ENCODE measurements around the gene GFPT2. TPM values are rescaled to one million over a fixed set of nuclear protein-coding genes. Genes with fewer than 3 reads are reported as not detected.
A peak's percentile ranks its signal among the peaks of the same experiment; 100 is the strongest.

The GFPT2 gene
- 1.7 and 2.7 TPM in 2 replicates for total RNA-seq
- long read RNA-seq, transcript GFPT2-201 (19 exons, 3,093 nt): major isoform, 7 of 16 reads
- long read RNA-seq, partial matches to known transcripts: 4 of 16 reads
- long read RNA-seq, other reads (novel, unspliced or antisense): 5 of 16 reads

GRCh38 chr5:180353048-180353979, at the start of gene GFPT2:
TSS of gene GFPT2 (minus strand) at chr5:180353336. CDS start at chr5:180353217, 119 bp downstream.
- Mint-ChIP-seq H3K4me1 (ENCODE audit: low read depth) (peaks cover 7% of the 10 kb centered on the region), H3K9me3 (ENCODE audit: low read depth) (no peaks in the 10 kb centered on the region), H3K27me3 (peaks cover 68% of the 10 kb centered on the region), H3K36me3 (ENCODE audit: insufficient read depth) (no peaks in the 10 kb centered on the region), H3K27ac (peak within 1 kb of the TSS; percentile 24), H3K4me3 (ENCODE audit: low read depth) (peak within 1 kb of the TSS; percentile 70)
- no peak for TF ChIP-seq CTCF (IDR thresholded peaks at IDR 0.05; ENCODE audit: unreplicated experiment)
- DNase-seq (ENCODE audit: low spot score, unreplicated experiment): peak; percentile 59

GRCh38 chr5:180402716-180403115, 49.6 kb upstream of the GFPT2 start:
- H3K27me3 Mint-ChIP-seq: no peaks in the 10 kb centered on the region
- H3K9me3 Mint-ChIP-seq (ENCODE audit: low read depth): no peaks in the 10 kb centered on the region
- H3K36me3 Mint-ChIP-seq (ENCODE audit: insufficient read depth): no peaks in the 10 kb centered on the region
- TF ChIP-seq CTCF (IDR thresholded peaks at IDR 0.05; ENCODE audit: unreplicated experiment): no peak
- no peaks in the 10 kb centered on the region for H3K4me1 Mint-ChIP-seq (ENCODE audit: low read depth)
- no peak for DNase-seq (ENCODE audit: low spot score, unreplicated experiment)
- no peak overlapping the region for H3K27ac Mint-ChIP-seq
- no peak overlapping the region for H3K4me3 Mint-ChIP-seq (ENCODE audit: low read depth)

GRCh38 chr5:180401229-180401907, 48.2 kb upstream of the GFPT2 start:
- no peak for DNase-seq (ENCODE audit: low spot score, unreplicated experiment)
- no peaks in the 10 kb centered on the region for H3K4me1 Mint-ChIP-seq (ENCODE audit: low read depth)
- no peaks in the 10 kb centered on the region for H3K36me3 Mint-ChIP-seq (ENCODE audit: insufficient read depth)
- no peak for TF ChIP-seq CTCF (IDR thresholded peaks at IDR 0.05; ENCODE audit: unreplicated experiment)
- no peaks in the 10 kb centered on the region for H3K27me3 Mint-ChIP-seq
- H3K9me3 Mint-ChIP-seq (ENCODE audit: low read depth): no peaks in the 10 kb centered on the region
- no peak overlapping the region for H3K4me3 Mint-ChIP-seq (ENCODE audit: low read depth)
- no peak overlapping the region for H3K27ac Mint-ChIP-seq

- Mint-ChIP-seq H3K27ac (no peak overlapping the region), H3K27me3 (peaks cover 4% of the 10 kb centered on the region), H3K4me1 (ENCODE audit: low read depth) (no peaks in the 10 kb centered on the region), H3K9me3 (ENCODE audit: low read depth) (no peaks in the 10 kb centered on the region), H3K36me3 (ENCODE audit: insufficient read depth) (no peaks in the 10 kb centered on the region), H3K4me3 (ENCODE audit: low read depth) (no peak overlapping the region)
- no peak for DNase-seq (ENCODE audit: low spot score, unreplicated experiment)
- TF ChIP-seq CTCF (IDR thresholded peaks at IDR 0.05; ENCODE audit: unreplicated experiment): no peak
Observed at GRCh38 chr5:180400416-180400815, 47.3 kb upstream of the GFPT2 start.
